BLaER1 (cell line): ENCODE data around the gene CACNA2D3.

Experiments
- H3K27ac ChIP-seq: shearing (Covaris generic); formaldehyde crosslinking; 2 replicates; pipeline ENCODE4 v1.8.1; 2022
- H3K27me3 ChIP-seq: shearing (Covaris generic); formaldehyde crosslinking; 2 replicates; pipeline ENCODE4 v1.8.1; 2022
- H3K36me3 ChIP-seq: shearing (Covaris generic); formaldehyde crosslinking; 2 replicates; pipeline ENCODE4 v1.8.1; 2022
- H3K4me1 ChIP-seq: shearing (Covaris generic); formaldehyde crosslinking; 2 replicates; pipeline ENCODE4 v1.8.1; 2022
- H3K4me2 ChIP-seq: shearing (Covaris generic); formaldehyde crosslinking; 2 replicates; pipeline ENCODE4 v1.8.1; 2022
- H3K4me3 ChIP-seq: shearing (Covaris generic); formaldehyde crosslinking; 2 replicates; pipeline ENCODE4 v1.8.1; 2022
- H3K9ac ChIP-seq: shearing (Covaris generic); formaldehyde crosslinking; 2 replicates; pipeline ENCODE4 v1.8.1; 2022
- H3K9me3 ChIP-seq: shearing (Covaris generic); formaldehyde crosslinking; 2 replicates; pipeline ENCODE4 v1.8.1; 2022
- H4K20me1 ChIP-seq: shearing (Covaris generic); formaldehyde crosslinking; 2 replicates; pipeline ENCODE4 v1.8.1; 2022
- Cebpa-rat ChIP-seq: shearing (Covaris generic); IDR thresholded peaks from 2 replicates; pipeline ENCODE4 v1.8.1; 2022

The CACNA2D3 gene

GRCh38 chr3:55030938-55031337 is 908.6 kb downstream of the CACNA2D3 start:
- no peak for TF ChIP-seq Cebpa-rat
- no peak overlapping the region for H3K4me2 ChIP-seq
- H3K9me3 ChIP-seq, result no peaks in the 10 kb centered on the region
- no peak overlapping the region for H3K27ac ChIP-seq
- no peak overlapping the region for H3K9ac ChIP-seq
- 0 out of 2 replicates have a peak, but pooled peaks cover 8% of the 10 kb centered on the region for H3K4me1 ChIP-seq
- no peaks in the 10 kb centered on the region for H4K20me1 ChIP-seq
- no peak overlapping the region for H3K4me3 ChIP-seq
- H3K36me3 ChIP-seq, result no peaks in the 10 kb centered on the region
- no peaks in the 10 kb centered on the region for H3K27me3 ChIP-seq

GRCh38 chr3:55036883-55037577 is 914.7 kb downstream of the CACNA2D3 start:
- Histone ChIP-seq H3K36me3 (no peaks in the 10 kb centered on the region), H3K4me3 (no peak overlapping the region), H3K4me1 (no peaks in the 10 kb centered on the region), H3K9ac (no peak overlapping the region), H3K27me3 (no peaks in the 10 kb centered on the region), H3K27ac (no peak overlapping the region), H3K4me2 (no peak overlapping the region), H4K20me1 (no peaks in the 10 kb centered on the region), H3K9me3 (no peaks in the 10 kb centered on the region)
- no peak for TF ChIP-seq Cebpa-rat

- no peak overlapping the region for H3K27ac ChIP-seq
- H3K4me3 ChIP-seq, result no peak overlapping the region
- H3K27me3 ChIP-seq, result no peaks in the 10 kb centered on the region
- no peaks in the 10 kb centered on the region for H3K36me3 ChIP-seq
- no peak for TF ChIP-seq Cebpa-rat
- H3K4me2 ChIP-seq, result no peak overlapping the region
- H3K9me3 ChIP-seq, result no peaks in the 10 kb centered on the region
- no peaks in the 10 kb centered on the region for H4K20me1 ChIP-seq
- H3K9ac ChIP-seq, result no peak overlapping the region
- no peaks in the 10 kb centered on the region for H3K4me1 ChIP-seq
Measured at GRCh38 chr3:55042591-55042990, 920.2 kb downstream of the CACNA2D3 start.

DNA sequence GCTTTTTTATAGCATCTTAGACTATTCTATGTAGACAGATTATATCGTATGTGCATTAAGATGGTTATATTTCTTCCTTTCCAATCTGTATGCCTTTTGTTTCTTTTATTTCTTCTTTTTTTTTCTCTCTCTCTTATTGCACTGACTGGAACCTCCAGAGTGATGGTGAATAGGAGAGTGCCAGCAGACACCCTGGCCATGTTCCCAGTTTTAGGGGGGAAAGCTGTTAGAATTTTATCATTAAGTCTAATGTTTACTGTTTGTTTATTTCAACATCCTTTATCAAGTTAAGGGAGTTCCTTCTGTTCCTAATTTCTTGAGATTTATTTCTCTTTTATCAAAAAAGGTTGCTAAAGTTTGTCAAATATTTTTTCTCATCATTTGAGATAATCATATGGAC is 922.1 kb downstream of the CACNA2D3 start:
- Histone ChIP-seq H3K27ac (no peak overlapping the region), H4K20me1 (no peaks in the 10 kb centered on the region), H3K27me3 (no peaks in the 10 kb centered on the region), H3K9ac (no peak overlapping the region), H3K4me2 (no peak overlapping the region), H3K9me3 (no peaks in the 10 kb centered on the region), H3K36me3 (no peaks in the 10 kb centered on the region), H3K4me3 (no peak overlapping the region), H3K4me1 (no peaks in the 10 kb centered on the region)
- no peak for TF ChIP-seq Cebpa-rat

DNA sequence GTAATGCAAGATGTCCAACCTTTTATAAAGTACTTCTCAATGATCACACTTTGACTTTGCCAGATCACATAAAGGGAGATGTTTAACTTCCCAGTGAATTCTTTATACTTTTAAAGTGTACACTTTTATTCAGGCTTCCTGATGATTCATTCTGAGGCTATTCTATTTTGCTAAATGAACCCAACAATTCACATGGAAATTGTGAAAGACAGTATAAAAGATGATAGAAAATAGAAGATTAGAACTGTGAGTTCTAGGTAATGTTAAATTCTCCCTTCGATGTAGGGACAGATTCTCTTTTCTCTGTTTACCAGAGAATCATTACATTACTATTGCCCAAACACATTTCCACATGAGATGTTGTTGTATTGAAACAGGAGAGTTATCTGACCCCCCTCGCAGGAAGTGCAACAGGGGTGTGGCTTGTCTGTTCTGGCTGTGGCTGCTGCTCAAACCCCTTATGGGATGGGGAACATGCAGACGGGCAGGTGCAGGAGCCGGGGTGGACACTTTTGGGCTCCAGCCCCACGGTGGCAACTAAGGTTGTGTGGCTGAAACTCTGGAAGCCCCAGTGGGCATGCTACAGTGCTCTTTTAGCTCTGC is 936.8 kb downstream of the CACNA2D3 start:
- no peak overlapping the region for H3K4me3 ChIP-seq
- no peak overlapping the region for H3K9ac ChIP-seq
- no peak overlapping the region for H3K4me2 ChIP-seq
- no peak for TF ChIP-seq Cebpa-rat
- no peaks in the 10 kb centered on the region for H3K27me3 ChIP-seq
- no peaks in the 10 kb centered on the region for H4K20me1 ChIP-seq
- H3K4me1 ChIP-seq, result no peaks in the 10 kb centered on the region
- no peaks in the 10 kb centered on the region for H3K36me3 ChIP-seq
- no peak overlapping the region for H3K27ac ChIP-seq
- peaks cover 11% of the 10 kb centered on the region for H3K9me3 ChIP-seq

GRCh38 chr3:55060896-55061719 is 938.8 kb downstream of the CACNA2D3 start:
- no peaks in the 10 kb centered on the region for H3K36me3 ChIP-seq
- no peak overlapping the region for H3K9ac ChIP-seq
- H4K20me1 ChIP-seq, result no peaks in the 10 kb centered on the region
- no peak overlapping the region for H3K4me2 ChIP-seq
- TF ChIP-seq Cebpa-rat, result no peak
- H3K27me3 ChIP-seq, result no peaks in the 10 kb centered on the region
- no peak overlapping the region for H3K27ac ChIP-seq
- no peaks in the 10 kb centered on the region for H3K4me1 ChIP-seq
- no peak overlapping the region for H3K4me3 ChIP-seq
- no peaks in the 10 kb centered on the region for H3K9me3 ChIP-seq

DNA sequence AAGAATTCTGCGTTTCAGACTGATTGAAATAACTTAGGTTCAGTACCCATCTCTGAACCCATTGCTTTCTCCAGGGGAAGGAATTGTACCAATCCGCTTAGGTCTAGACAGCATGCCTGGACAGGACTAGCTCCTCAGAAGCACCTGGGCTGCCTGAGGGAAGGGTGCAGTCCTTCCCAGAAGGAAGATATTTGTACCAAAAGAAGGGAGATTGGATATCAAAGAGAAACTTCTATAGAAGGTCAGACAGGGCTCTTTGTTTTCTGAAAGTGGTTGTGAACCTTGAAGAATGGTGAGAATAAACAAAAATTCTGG is 939.3 kb downstream of the CACNA2D3 start:
- Histone ChIP-seq H3K36me3 (no peaks in the 10 kb centered on the region), H4K20me1 (no peaks in the 10 kb centered on the region), H3K9me3 (no peaks in the 10 kb centered on the region), H3K4me2 (no peak overlapping the region), H3K27me3 (no peaks in the 10 kb centered on the region), H3K4me1 (no peaks in the 10 kb centered on the region), H3K4me3 (no peak overlapping the region), H3K9ac (no peak overlapping the region), H3K27ac (no peak overlapping the region)
- TF ChIP-seq Cebpa-rat, result no peak

DNA sequence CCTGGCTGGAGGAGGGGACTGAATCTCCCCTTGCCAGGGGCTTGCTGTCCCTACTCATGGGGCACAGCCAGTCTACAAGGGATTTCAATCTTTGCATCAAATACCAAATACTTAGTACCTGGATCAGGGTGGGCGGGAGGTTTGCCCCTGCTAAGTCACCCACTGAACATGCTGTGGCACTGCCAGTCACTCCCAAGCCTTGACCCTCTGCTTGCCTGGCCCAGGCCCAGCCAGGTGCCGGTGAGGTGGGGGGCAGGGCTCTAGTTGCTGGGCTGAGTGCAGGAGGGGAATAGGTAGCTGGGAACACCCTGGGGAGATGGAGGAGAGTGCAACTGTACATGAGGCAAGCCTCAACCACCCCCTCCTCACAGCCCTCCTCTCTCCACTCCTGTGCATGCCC is 941.8 kb downstream of the CACNA2D3 start:
- Histone ChIP-seq H3K27ac (no peak overlapping the region), H3K27me3 (no peaks in the 10 kb centered on the region), H3K4me2 (no peak overlapping the region), H3K4me1 (no peaks in the 10 kb centered on the region), H3K4me3 (no peak overlapping the region), H3K36me3 (no peaks in the 10 kb centered on the region), H4K20me1 (no peaks in the 10 kb centered on the region), H3K9ac (no peak overlapping the region), H3K9me3 (no peaks in the 10 kb centered on the region)
- TF ChIP-seq Cebpa-rat, result no peak

DNA sequence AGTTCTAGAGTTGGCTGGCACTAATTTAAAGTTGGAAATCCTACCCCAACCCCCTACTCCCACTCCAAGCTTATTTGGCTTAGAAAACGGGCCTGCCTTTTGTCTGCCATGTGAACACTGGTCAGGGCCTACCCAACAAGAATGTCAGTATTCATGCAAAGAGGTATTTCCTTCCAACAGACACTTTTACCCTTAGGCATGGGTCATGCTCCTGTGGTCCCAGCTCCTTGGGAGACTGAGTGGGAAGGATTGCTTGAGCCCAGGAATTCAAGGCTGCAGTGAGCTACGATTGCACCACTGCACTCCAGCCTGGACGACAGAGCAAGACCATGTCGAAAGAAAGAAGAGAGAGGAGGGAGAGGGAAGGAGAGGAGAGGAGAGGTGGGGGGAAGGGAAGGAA is 943.0 kb downstream of the CACNA2D3 start:
- Histone ChIP-seq H3K36me3 (no peaks in the 10 kb centered on the region), H3K4me1 (no peaks in the 10 kb centered on the region), H3K27ac (no peak overlapping the region), H4K20me1 (no peaks in the 10 kb centered on the region), H3K4me2 (no peak overlapping the region), H3K27me3 (no peaks in the 10 kb centered on the region), H3K9me3 (no peaks in the 10 kb centered on the region), H3K9ac (no peak overlapping the region), H3K4me3 (no peak overlapping the region)
- no peak for TF ChIP-seq Cebpa-rat

DNA sequence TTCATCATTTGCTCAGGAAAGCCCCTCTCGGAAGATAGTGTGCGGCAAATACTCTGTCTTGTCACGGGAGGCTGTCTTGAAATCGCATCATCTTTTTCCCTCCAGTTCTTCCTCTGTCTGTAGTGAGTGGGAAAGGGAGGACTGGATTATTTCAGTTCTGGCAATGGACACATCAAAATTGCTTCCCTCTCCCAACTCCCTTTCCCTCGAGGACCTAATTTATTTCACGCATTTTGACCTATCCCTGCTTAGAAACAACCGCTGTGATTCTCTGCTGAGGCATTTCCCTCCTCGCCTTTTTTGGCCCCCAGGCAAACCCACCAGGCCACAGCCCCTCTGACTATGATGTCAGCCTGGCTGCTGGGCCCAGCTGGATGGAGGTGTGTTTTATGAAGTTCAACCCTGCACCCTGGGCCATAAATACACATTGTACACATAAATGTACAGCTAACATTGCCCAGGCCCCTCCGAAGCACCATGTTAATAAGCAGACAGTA is 944.2 kb downstream of the CACNA2D3 start:
- Histone ChIP-seq H3K27ac (no peak overlapping the region), H3K9me3 (no peaks in the 10 kb centered on the region), H3K4me2 (no peak overlapping the region), H3K9ac (no peak overlapping the region), H3K4me3 (no peak overlapping the region), H3K4me1 (no peaks in the 10 kb centered on the region), H4K20me1 (no peaks in the 10 kb centered on the region), H3K36me3 (no peaks in the 10 kb centered on the region), H3K27me3 (no peaks in the 10 kb centered on the region)
- no peak for TF ChIP-seq Cebpa-rat
